ENCODE measurements around the gene TTC9C.
A peak's percentile ranks its signal among the peaks of the same experiment; 100 is the strongest.
"Not testable (repeated sequence)": the region's sequence is repeated elsewhere in the genome, so short reads cannot be mapped to it uniquely, and the experiment has no call there.

Gene TTC9C

DNA sequence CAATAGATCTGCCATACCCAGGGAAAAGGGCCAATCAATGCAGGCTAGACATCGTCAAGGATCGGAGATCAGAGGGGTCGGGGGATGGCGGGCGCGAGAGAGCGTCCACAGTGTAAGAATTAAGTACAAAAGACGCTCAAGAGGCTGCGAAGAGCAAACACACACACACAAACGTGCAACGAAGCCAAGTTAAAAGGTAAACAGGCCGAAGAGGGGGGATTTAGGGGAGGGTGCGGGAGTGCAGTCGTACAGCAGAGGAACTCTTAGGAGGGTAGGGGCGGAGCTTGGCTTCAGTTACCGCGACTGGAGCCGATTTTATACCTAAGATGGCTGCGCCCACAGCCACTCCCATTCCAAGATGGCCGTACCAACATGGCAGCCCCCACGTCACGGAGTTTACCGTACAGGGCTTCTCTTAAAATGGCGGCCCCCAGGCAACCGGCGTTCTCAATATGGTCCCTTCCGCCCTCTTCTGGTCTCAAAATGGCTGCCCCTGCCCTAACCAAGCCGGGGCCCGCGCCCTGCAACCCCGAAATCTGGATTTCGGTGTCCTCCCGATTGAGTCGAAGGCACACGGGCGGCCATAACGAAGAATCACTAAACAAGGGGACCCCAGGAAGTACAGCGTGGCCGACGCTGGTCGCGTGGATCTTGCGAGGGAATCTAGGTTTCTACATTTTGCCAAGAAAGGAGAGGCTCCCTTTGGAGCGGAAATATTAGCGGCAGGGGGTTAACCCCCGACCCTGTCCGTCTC, 18.9 kb upstream of the TTC9C start:
- peak; percentile 90 for DNase-seq (ENCODE audit: low read depth)

- DNase-seq (ENCODE audit: low read depth) = no peak
Observed at GRCh38 chr11:62710001-62710345, 18.3 kb upstream of the TTC9C start.

DNA sequence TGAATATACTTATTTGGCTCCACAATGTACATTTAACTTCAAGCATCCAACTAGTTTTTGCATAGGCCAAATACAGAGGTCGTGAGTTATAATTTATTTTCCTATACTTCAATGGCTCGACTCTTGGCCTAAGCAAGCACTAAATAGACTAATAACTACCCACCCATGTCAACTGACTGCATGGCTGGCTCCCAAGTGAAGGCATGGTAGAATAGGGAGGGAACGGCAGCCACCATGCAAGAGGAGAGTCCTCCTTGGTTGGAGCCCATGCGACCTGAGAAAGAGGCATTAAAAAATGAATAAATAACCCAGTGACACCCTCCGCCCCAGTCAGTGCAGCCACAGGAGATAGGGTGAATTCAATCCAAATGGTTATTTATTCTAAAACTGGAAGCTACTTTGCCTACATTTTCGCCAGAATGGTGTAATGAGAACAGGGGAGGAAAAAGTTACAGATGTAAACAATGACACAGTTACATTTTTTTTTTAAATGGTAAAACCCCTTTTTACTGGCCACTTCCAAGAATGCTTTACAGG, 15.9 kb upstream of the TTC9C start:
- no peak for DNase-seq (ENCODE audit: low read depth)

- DNase-seq (ENCODE audit: low read depth) = no peak
Observed at GRCh38 chr11:62712861-62713260, 15.4 kb upstream of the TTC9C start.

DNA sequence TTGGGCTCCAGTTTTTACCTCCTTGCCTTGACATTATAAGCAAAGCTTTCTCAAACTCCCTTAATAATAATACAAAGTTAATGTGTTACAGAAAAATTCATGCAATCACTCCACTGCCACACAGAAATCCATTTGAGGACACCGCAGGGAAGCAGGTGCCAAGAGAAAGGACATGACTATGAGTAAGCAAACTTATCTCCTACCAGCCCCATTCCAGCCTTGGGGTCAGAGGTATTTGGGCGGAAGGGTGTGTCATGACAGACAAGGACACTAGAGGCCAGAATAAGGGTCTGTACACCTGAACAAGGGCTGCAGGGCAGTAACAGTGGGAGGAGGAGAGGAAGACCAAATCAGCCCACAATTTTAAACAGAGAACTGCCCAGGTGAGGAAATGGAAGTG, 14.9 kb upstream of the TTC9C start:
- no peak for DNase-seq (ENCODE audit: low read depth)

- DNase-seq (ENCODE audit: low read depth) = no peak
Observed at GRCh38 chr11:62715150-62716130, 12.8 kb upstream of the TTC9C start.

GRCh38 chr11:62716206-62716605, 12.1 kb upstream of the TTC9C start:
- DNase-seq (ENCODE audit: low read depth) = no peak

- no peak for DNase-seq (ENCODE audit: low read depth)
Observed at GRCh38 chr11:62716816-62717215, 11.5 kb upstream of the TTC9C start.

GRCh38 chr11:62719302-62719978, 8.8 kb upstream of the TTC9C start:
- DNase-seq (ENCODE audit: low read depth) = no peak

- DNase-seq (ENCODE audit: low read depth) = no peak
Observed at GRCh38 chr11:62721994-62722393, 6.3 kb upstream of the TTC9C start.

DNA sequence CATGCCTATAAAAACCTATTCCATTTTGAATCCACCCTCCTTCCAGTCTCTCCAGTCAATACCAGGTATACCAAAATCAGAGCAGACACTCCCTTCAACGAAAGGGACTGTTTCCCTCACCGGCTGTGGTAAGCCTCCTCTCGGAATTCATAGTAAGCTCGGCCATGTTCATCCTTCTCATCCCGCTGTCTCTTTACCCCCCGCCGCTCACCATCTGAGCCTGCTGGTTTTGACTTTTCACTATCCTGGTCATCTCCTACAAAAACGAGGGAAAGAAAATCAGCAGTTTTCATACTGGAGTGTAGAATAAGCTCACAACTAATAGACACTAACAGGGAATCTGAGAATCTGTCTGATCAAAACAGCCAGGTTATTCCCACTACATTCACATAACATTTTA, 4.1 kb upstream of the TTC9C start:
- DNase-seq (ENCODE audit: low read depth) = no peak

GRCh38 chr11:62725646-62726045, 2.6 kb upstream of the TTC9C start:
- DNase-seq (ENCODE audit: low read depth) = no peak

- no peak for DNase-seq (ENCODE audit: low read depth)
Observed at GRCh38 chr11:62726156-62726914, 2.0 kb upstream of the TTC9C start.

DNA sequence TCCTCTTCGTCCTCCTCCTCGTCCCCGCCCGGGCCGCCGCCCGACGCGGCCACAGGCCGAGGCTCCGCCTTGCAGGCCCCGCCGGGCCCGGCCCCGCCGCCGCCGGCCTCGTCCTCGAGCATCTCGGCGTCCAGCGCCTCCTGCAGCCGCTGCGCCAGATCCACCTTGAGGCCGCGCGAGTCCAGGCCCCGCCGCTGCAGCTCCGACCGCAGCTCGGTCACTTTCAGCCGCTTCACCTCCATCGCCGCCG, 1.4 kb upstream of the TTC9C start:
- DNase-seq (ENCODE audit: low read depth) = no peak

DNA sequence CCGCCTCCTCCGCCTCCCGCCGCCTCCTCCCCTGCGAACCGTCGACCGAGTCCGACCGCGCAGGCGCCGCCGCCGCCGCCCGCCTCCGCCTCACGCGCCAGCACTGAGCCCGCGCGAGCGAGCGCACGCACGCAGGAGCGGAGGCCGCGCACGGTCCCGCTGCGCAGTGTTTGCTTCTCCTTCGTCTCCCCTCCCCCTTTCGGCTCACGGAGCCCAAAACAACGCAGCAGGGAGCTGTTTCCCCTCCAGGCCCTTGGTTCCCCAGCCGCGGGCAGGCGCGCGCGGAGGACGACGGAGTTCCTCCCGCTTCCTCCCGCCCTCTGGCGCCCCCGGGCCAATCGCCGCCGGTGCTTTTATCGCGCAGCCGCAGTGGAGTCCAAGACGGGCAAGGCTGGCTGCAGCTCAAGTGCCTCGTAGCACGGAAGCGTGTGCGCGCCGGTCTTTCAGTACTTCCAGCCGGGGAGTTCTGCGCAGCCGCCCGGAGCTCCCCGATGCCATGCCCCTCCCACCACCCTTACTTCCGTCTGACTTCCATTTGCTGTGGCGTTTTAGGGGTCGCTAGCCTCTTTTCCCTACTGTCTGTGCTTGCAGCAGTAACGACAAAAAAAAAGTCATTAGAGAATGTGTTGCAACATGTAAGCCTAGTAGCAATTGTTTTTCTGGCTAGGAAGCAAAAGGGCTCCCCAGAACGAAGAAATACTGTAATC, 968 bp upstream of the TTC9C start, which contains the start of gene HNRNPUL2:
Gene HNRNPUL2, minus strand, starts transcription at position 293 of the 707 bp plus-strand sequence. CDS start 301 bp downstream, outside the sequence.
- peak; percentile 94 for DNase-seq (ENCODE audit: low read depth)

GRCh38 chr11:62727872-62728170, 465 bp upstream of the TTC9C start:
- peak; percentile 92 for DNase-seq (ENCODE audit: low read depth)

DNA sequence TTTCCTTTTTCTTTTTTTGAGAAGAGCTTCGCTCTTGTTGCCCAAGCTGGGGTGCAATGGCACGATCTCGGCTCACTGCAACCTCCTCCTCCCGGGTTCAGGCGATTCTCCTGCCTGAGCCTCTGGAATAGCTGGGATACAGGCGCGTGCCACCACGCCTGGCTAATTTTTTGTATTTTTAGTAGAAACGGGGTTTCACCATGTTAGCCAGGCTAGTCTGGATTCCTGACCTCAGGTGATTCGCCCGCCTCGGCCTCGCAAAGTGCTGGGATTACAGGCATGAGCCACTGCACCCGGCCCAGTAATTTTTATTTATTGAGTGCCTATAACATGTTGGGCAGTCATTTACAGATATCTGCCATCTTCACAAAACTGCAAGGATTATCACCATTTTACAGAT, 1.8 kb downstream of the TTC9C start:
- not testable (repeated sequence) for DNase-seq (ENCODE audit: low read depth)

DNA sequence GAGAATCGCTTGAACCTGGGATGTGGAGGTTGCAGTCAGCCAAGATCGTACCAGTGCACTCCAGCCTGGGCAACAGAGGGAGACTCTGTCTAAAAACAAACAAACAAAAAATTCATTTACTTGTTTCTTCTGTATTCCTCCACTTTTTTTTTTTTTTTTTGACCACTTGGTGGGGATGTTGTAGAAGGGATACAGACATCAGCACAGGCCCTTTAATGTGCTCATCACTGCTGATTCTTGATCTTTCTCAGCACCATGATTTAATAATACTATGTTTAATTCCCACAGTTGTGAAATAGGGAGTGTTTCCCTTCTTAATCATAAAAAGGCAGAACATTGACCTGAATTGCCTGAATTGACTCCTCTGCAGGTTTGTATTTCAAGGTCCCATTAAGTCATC, 4.5 kb downstream of the TTC9C start:
- DNase-seq (ENCODE audit: low read depth) = no peak

DNA sequence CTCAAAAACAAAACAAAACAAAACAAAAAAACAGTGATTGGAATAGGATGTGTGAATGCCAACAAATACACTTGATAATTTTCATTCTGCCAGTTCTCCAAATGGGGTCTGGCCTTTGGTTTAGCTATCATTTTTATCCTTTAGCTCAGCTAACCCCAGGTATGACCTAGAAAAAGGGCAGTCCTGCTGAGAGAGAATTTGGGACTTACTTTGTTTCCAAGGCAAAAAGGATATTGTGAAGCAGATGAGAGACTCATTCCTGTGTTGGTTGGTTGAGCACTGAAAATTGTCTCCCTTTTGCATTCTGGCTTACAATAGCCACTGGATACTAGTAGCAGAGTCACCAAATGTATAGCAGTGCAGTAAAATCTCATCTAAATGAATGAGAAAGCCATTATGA, 8.9 kb downstream of the TTC9C start:
- DNase-seq (ENCODE audit: low read depth) = no peak

DNA sequence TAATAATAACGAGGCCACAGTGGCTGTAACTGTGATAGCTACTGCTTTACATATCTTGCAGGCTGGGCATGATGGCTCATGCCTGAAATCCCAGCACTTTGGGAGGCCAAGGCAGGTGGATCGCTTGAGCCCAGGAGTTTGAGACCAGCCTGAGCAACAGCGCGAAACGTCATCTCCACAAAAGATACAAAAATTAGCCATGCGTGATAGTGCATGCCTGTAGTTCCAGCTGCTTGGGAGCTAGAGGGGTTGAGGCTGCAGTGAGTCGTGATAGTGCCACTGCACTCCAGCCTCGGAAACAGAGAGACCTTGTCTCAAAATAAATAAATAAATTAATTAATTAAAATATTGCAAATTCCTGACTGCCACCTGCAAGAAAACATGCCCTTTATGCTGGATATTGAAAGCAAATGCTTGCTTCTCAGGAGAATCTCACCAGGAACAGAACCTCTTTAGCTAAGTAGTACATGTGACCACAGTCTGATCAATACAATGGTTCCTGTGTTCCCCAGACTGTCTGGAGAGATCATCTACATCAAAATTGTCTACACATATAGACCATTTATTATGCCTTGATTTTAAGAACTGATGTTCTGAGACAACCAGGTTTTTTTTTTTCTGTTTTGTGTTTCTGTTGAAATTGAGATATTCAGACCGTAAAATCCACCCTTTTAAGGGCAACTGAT, 19.3 kb downstream of the TTC9C start:
- no peak for DNase-seq (ENCODE audit: low read depth)

DNA sequence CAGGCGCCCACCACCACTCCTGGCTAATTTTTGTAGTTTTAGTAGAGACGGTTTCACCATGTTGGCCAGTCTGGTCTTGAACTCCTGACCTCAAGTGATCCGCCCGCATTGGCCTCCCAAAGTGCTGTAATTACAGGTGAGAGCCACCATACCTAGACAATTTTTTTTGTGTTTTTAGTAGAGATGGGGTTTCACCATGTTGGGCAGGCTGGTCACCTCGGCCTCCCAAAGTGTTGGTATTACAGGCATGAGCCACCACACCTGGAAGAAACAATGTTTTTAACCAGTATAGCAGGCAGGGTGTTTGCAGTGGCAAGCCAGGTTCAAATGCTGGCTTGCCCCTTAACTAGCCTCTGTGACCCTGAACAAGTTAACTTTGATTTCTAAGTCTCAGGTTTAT, 21.6 kb downstream of the TTC9C start:
- DNase-seq (ENCODE audit: low read depth) = not testable (repeated sequence)

All from non-pigmented ciliary epithelial cell (primary cell).